ENCODE results near the gene GRIP1.

The GRIP1 gene

DNA sequence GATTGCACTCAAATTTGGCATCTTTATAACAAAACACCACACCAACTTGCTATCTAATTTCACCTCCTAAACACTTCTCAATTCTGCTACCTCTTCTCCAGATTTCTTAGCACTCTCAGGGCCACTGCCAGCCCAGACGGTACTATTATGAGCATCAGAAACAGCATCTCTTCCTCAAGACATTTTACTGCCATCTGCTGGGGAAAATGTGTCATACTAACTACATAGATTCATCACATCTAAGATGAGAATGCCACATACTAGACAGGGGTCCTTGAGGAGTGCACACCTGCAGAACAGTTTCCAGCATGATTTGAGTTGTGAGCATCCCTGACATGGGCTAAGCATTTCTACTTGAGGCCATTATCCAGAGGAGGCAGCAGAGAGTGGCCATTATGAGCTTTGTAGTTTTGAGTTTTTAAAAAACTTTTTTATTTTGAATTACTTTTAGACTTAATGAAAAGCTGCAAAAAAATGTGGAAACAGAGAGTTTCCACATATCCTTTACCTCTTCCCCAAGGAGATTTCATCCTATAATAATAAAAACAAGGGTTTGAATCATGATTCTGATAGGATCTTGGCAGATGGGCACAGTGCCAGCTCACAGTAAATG, 15.1 kb upstream of the GRIP1 start:
- DNase-seq (ENCODE audit: low spot score) = peak; percentile 15

DNA sequence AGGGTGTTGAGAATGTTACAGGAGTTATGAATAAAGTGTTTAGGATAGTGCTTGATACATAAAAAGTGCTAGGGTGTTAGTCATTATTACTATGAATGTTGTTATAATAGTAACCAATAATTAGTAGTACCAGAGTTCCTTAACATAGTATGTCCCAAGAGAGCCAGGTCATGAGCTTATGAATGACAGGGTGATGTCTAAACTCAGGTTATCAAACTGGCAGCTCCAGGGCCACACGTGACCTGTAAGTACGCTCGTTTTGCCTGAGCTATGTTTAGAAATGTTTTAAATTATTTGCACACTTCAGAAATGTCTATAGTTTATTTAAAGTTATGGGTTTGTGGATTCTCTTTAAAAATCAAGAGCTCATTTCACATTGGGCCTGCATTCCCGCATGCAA, 14.1 kb upstream of the GRIP1 start:
- no peak for DNase-seq (ENCODE audit: low spot score)

- DNase-seq (ENCODE audit: low spot score) = no peak
Observed at GRCh38 chr12:66692170-66692569, 13.3 kb upstream of the GRIP1 start.

GRCh38 chr12:66688846-66689439, 10.1 kb upstream of the GRIP1 start:
- peak; percentile 44 for DNase-seq (ENCODE audit: low spot score)

DNA sequence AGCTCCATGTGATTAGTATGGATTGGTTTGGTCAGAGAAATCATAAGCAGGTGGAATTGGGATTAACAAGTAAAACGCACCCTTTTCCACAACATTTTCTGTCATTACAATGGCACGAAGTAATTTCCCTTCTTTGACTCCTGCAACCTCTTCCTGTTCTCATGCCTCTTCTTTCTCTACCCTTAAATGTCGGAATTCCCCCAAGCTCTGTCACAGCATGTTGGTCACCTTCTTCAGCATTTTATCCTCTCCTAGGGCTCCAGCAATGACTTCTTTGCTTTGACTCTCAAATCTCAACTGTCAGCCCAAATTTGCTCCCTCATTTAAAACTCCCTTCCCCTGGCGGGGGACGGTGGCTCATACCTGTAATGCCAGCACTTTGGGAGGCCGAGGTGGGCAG, 5.3 kb upstream of the GRIP1 start:
- no peak for DNase-seq (ENCODE audit: low spot score)

DNA sequence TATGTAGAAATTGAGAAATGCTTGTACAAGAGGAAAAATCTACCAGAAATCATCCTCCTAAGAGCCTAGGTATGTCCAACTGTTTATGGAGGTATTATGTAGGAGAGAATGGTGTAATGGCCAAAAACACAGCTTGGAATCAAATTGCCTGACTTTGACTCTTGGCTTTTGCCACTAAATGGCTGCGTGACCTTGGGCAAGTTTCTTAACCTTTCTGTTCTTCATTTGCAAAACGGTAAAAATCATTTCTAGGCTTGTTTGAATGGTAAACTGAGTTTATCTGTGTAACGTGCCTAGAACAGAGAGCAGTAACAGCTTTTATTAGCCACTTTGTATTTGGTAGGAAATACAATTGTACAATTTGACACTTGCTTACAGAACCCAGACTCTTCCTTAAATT, 4.9 kb upstream of the GRIP1 start:
- no peak for DNase-seq (ENCODE audit: low spot score)

GRCh38 chr12:66683073-66683472, 4.2 kb upstream of the GRIP1 start:
- DNase-seq (ENCODE audit: low spot score) = no peak

DNA sequence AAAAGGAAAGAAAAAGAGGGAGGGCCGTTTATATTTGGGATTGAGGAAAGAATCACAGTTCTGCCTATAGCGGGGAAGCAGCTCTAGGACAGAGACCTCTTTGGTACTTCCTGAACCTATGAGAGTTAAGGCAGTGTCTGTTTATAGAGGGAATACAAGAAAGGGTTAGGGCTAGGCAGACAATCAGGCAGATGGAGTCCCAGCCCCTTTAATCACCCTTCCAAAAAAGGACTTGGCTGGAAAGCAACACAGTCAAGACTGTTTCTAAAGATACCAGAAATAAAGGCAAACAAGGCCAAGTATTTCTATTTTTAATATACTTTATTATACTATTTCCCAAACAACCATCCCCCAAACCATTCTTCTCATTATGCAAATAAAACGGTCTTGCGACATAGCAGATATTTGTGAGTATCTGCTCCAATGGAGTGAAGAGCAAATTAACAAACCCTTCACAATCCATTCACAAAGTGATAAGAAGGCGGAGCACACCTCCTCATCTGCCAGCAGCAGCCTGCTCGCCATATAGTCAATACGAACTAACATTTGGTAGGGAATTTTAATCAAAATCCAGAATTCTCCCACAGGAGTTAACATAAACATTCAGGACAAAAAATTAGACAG, 697 bp upstream of the GRIP1 start:
- DNase-seq (ENCODE audit: low spot score) = no peak

DNA sequence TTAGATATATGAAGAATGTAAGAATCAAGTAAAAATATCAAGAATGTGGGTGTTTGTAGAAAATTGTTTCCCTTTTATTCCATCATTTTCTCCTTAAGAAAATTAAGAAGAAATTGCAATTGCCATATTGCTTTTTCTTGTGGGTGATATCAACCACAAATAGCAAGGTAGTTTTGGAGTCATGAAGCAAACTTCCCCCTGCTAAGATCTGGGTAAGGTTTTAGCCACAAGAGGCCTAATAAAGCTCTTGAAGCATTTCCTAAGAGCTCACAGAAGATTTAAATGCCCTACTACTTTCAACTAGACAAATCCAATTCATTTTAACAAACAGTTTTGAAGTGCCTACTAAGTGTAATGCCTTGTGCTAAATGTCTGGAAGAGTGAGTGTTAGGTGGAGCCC, 2.6 kb downstream of the GRIP1 start:
- no peak for DNase-seq (ENCODE audit: low spot score)

DNA sequence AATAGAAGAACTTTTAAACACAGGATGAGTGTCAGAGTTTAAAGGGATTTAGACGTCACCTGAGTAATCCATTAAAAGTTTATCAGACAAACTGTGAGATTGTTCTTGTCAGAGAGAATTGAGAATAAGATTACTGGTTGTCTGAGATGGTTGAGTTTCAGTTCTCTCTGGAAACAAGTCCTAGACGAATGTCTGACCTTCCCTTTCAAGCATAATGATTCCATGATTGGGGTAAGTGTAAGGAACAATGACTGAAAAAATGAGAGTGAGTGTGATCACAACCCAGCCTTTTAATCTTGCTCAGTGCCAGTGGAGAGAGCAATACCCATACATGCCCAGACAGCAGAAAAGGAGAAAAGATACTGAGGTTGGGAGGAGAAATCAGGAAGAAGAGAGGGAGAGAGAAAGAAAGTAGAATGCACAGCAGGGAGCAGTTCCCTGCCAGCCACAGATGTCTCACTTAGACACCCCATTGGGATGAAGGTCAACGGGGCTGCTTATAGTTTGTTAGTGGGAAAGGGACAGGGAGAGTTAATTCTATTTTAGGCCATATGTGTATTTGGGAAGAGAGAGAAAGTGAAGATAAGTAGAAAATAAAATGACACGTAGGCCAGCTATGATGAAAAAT, 4.3 kb downstream of the GRIP1 start:
- DNase-seq (ENCODE audit: low spot score) = no peak

- DNase-seq (ENCODE audit: low spot score) = no peak
Observed at GRCh38 chr12:66669541-66669940, 9.3 kb downstream of the GRIP1 start.

- DNase-seq (ENCODE audit: low spot score) = no peak
Observed at GRCh38 chr12:66668311-66668710, 10.6 kb downstream of the GRIP1 start.

GRCh38 chr12:66667906-66668305, 11.0 kb downstream of the GRIP1 start:
- DNase-seq (ENCODE audit: low spot score) = no peak

DNA sequence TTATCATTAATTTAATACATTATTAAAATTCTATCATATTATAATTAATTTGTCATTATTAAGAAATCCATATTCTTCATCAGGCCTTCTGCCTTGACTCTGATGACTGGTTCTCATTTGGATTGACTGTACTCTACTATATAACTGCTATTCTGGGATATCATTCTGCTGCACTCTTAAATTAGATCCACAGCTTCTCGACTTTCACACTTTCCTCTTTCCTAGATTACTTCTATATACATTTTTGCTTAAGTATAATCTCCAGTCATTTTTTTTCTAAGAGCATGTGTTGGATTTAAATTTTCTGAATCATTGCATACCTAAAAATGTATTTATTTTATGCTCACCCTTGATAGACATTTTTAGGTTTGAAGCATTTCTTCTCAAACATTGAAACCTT, 12.4 kb downstream of the GRIP1 start:
- DNase-seq (ENCODE audit: low spot score) = no peak

GRCh38 chr12:66665435-66665985, 13.4 kb downstream of the GRIP1 start:
- DNase-seq (ENCODE audit: low spot score) = no peak

GRCh38 chr12:66664076-66664475, 14.8 kb downstream of the GRIP1 start:
- DNase-seq (ENCODE audit: low spot score) = no peak

DNA sequence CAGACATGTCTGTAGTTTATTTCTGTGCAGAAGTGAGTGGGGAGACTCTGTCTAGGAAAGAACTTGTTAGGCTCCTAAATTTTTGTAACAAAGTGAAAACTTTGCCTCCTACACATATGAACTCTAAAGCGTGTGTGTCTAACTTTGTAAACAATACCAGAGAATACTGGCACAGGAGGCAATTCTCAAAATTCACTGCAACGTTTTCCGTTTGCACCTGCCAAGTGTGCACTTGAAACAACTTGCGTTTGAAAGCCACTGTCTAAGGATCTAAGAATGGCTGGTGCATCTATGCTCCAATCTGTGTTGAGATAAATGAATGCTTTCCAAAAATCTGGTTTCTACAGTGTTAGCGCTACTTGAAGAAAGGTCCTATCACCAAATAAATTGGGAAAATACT, 15.3 kb downstream of the GRIP1 start:
- no peak for DNase-seq (ENCODE audit: low spot score)

DNA sequence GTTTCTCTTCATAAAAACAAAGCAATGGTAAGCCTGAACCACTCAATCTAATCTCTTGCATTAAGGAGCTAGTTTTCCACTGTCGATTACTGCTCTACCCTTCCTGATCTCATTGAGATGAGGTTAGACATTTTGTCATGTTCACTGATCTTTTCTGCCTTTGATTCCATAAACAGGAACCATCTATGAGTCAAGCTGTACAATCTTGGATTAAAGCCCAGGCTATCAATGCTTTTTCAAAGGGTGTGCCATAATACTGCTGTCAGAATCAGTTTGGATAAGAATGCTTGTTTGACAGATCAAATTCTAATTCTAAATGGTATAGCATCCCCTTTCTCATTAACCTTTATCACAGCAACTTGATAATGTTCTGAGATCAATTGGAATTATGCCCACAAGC, 16.1 kb downstream of the GRIP1 start:
- no peak for DNase-seq (ENCODE audit: low spot score)

- no peak for DNase-seq (ENCODE audit: low spot score)
Observed at GRCh38 chr12:66662179-66662578, 16.7 kb downstream of the GRIP1 start.

DNA sequence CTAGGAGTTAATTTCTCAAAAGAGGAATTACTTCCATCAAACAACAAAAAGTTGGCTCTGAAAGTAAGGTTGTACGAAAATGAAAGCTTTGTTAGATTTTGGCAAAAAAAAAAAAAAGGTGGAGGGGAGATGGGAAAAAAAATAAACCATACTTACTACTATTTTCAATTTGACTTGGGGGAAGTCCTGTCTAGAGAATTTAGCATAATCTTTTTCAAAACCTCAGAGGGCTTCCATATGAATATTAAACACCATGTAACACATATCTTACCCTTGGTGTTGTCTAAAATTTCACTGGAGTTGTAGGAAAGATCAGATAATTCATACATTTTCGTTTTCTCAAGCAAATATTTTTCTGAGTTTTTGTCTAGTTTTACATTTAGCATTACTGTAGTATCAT, 17.5 kb downstream of the GRIP1 start:
- no peak for DNase-seq (ENCODE audit: low spot score)

DNA sequence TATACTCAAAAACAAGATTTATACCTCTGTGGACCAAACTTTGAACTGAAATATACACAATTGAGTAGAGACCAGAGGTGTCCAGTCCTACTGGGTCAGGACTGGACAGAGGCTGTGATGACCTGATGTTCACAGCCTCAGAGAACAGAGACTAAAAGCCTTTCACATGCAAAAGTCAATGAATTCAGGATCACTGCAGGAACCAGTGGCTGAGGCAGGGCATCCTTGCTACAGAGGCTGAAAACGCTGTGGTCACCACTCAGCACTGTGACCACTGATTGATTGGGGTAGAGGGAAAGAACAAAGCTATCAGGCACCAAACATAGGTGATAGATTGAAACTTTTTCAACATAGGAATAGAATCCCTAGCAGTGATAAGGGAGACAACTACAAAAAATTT, 25.1 kb downstream of the GRIP1 start:
- no peak for DNase-seq (ENCODE audit: low spot score)

DNA sequence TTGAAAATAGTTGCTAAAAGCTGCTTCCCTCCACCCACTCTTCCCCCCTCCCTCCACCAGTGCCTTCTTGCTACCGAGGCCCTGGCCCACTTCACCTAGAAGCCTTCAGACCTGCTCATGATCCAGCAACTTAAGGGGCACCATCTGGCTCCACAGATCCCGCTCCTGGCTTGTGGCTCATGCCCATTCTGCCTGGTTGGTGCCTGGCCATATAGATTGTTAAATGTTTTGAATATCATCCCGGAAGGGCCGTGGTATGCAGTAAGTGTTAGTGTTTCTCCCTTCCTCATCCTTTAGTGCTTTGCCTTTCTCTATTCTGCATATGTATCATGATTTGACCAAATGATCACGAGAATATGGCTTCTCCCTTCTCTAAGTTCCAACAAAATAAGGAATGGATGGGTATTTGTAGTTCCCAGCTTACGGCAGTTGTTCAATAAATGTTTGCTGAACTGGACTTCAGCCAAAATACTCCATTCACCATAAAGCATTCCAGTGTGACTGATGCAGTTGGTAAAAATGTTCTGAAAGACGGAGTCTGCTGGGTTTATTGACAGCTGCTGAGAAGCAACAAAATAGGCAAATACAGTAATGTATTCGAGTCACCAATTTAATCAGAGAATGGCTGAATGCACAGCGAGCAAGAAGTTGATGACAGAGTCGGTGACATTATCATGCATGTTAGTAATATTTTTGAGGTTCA, 30.7 kb downstream of the GRIP1 start:
- DNase-seq (ENCODE audit: low spot score) = no peak
